GM12878 (cell line): Measurements from ENCODE around the gene METTL13. TPM values are rescaled to one million over a fixed set of nuclear protein-coding genes. Genes with fewer than 3 reads are reported as not detected.

Experiments used
- ASH2L ChIP-seq: fragments of 300-600, 200-600 bp; sonication (generic); IDR thresholded peaks from 2 replicates; pipeline ENCODE4 v1.6.1; 2017; ENCODE audit warnings: low read depth, mild to moderate bottlenecking, borderline replicate concordance
- ELK1 ChIP-seq: IDR thresholded peaks from 2 replicates; pipeline ENCODE4 v1.6.1; 2012; ENCODE audit warnings: low read depth, low read length, improper control_type of control experiment
- FOXM1 ChIP-seq: IDR thresholded peaks from 2 replicates; pipeline ENCODE4 v1.6.1; 2012; ENCODE audit warnings: low read depth, mild to moderate bottlenecking, inconsistent platforms, low read length, moderate library complexity
- MAX ChIP-seq: IDR thresholded peaks from 2 replicates; pipeline ENCODE4 v1.6.1; 2012; ENCODE audit warnings: low read depth, low read length, improper control_type of control experiment
- NFXL1 ChIP-seq: fragments of 450-650 bp; IDR thresholded peaks from 2 replicates; pipeline ENCODE4 v1.6.1; 2017; ENCODE audit warnings: antibody characterized with exemption, mild to moderate bottlenecking, borderline replicate concordance
- NR2F1 ChIP-seq: fragments of 450-650 bp; conservative IDR thresholded peaks from 2 replicates; pipeline ENCODE4 v1.6.1; 2017; ENCODE audit warnings: mild to moderate bottlenecking
- POLR2A ChIP-seq: IDR thresholded peaks from 2 replicates; pipeline ENCODE4 v1.6.1; 2011; ENCODE audit warnings: low read depth, mild to moderate bottlenecking, low read length
- RELA ChIP-seq: fragments of 450-650 bp; IDR thresholded peaks from 2 replicates; pipeline ENCODE4 v1.8.0; 2014; ENCODE audit warnings: borderline replicate concordance; ENCODE audit not compliant: partially characterized antibody
- STAT1 ChIP-seq: fragments of 450-650 bp; conservative IDR thresholded peaks from 2 replicates; pipeline ENCODE4 v1.6.1; 2014; ENCODE audit warnings: antibody characterized with exemption, mild to moderate bottlenecking
- TBL1XR1 ChIP-seq: IDR thresholded peaks from 2 replicates; pipeline ENCODE4 v1.6.1; 2012; ENCODE audit warnings: low read depth, low read length, improper control_type of control experiment
- TCF7 ChIP-seq: IDR thresholded peaks from 2 replicates; pipeline ENCODE4 v1.6.1; 2014; ENCODE audit warnings: antibody characterized with exemption, borderline replicate concordance
- ZNF274 ChIP-seq: IDR thresholded peaks from one replicate; pipeline ENCODE4 v1.8.0; 2011; ENCODE audit not compliant: insufficient read length, insufficient read depth
- ZNF384 ChIP-seq: IDR thresholded peaks from 2 replicates; pipeline ENCODE4 v1.6.1; 2012; ENCODE audit warnings: low read depth, mild to moderate bottlenecking, low read length, improper control_type of control experiment, borderline replicate concordance
- polyA plus RNA-seq, 11 experiments: library from polyadenylated mRNA; depleted of rRNA in 4 of 11; unstranded in 6 of 11; stranded (reverse) in 5 of 11; fragments of >200 nt; fragmentation: Nextera tagmentation in 4 of 11; fragmentation: Illumina TruSeq in 1 of 11; extraction: Ambion mirVana in 4 of 11; extraction: Trizol in 1 of 11; gene quantifications; 1 replicate in 1 of 11; 2 replicates in 10 of 11; pipeline versions ENCODE4 v1.2.1 to v1.2.3, GENCODE V29; 2011 to 2016; ENCODE audit warnings: inconsistent platforms in 2 of 11, missing spikeins in 2 of 11, low read depth in 1 of 11
- total RNA-seq, 4 experiments: library from RNA; depleted of rRNA in 3 of 4; stranded (reverse); fragments of >200 nt in 3 of 4; fragmentation: Illumina TruSeq in 1 of 4; extraction: Trizol in 1 of 4; gene quantifications; 2 replicates each; pipeline versions ENCODE4 v1.2.1 to v1.2.3, GENCODE V29; 2013 to 2021

METTL13 gene
- total and polyA plus RNA-seq, 10 of the 15 experiments (the other 5 are each of a cell fraction or from before 2014, with no cell fraction given) = 12.2 to 47.2 (median 35.0) TPM

- no peak for TF ChIP-seq ZNF384
- TF ChIP-seq POLR2A = peak; percentile 91
- no peak for TF ChIP-seq FOXM1
- TF ChIP-seq NFXL1 = no peak
- TF ChIP-seq ZNF274 = no peak
- peak; percentile 81 for TF ChIP-seq RELA
- TF ChIP-seq STAT1 = 0 out of 2 replicates have a peak, but pooled peaks have one; percentile 35
- no peak for TF ChIP-seq ELK1
- TF ChIP-seq ASH2L = peak; percentile 81; the same call in 1 of the 2 replicates
- TF ChIP-seq MAX = no peak
- TF ChIP-seq NR2F1 = peak; percentile 80
- TF ChIP-seq TCF7 = no peak
- peak; percentile 62; the same call in 1 of the 2 replicates for TF ChIP-seq TBL1XR1
Observed at GRCh38 chr1:171741872-171742576, 39.4 kb upstream of the METTL13 start, which contains the start of gene VAMP4 (continued).
